Gastrocnemius medialis (tissue), 4 donors: ENCODE results near the gene SEMA3C.

Experiments
- CTCF ChIP-seq, 5 experiments: fragments of 450-650 bp in 3 of 5; fragments of 200-600 bp in 2 of 5; sonication (generic) in 2 of 5; IDR thresholded peaks in 4 of 5; conservative IDR thresholded peaks in 1 of 5; 1 replicate in 4 of 5; 2 replicates in 1 of 5; pipeline ENCODE4 v1.5.1; 2016 to 2019; ENCODE audit warnings: antibody characterized with exemption in 5 of 5, mild to moderate bottlenecking in 3 of 5, moderate library complexity in 3 of 5
- POLR2A ChIP-seq, 2 donors: fragments of 450-650 bp; IDR thresholded peaks; one replicate each; pipeline ENCODE4 v1.6.1; 2017; ENCODE audit warnings: antibody characterized with exemption in 2 of 2, mild to moderate bottlenecking in 2 of 2, moderate library complexity in 2 of 2

- TF ChIP-seq CTCF (IDR thresholded peaks at IDR 0.05 in 4 of 5, conservative IDR thresholded peaks at IDR 0.05 in 1 of 5) (no peak), POLR2A (IDR thresholded peaks at IDR 0.05) (no peak)
Measured at GRCh38 chr7:80764132-80764531, 154.7 kb downstream of the SEMA3C start.
